ENCODE results near the gene OXGR1. TPM values are rescaled to one million over a fixed set of nuclear protein-coding genes. Genes with fewer than 3 reads are reported as not detected.

The OXGR1 gene
- total RNA-seq (2011; cell fraction: chromatin; rRNA removed; ENCODE audit: low replicate concordance) = not detected in 2 replicates
- not detected in 2 replicates for total RNA-seq (2011; cell fraction: nucleolus; rRNA removed)
- total RNA-seq (2011; cell fraction: nucleoplasm; rRNA removed) = not detected in 2 replicates
- total RNA-seq (2014; rRNA removed) = not detected in 2 replicates
- not detected in 2 replicates for total RNA-seq (2014; rRNA removed; fragmentation: Illumina TruSeq; extraction: Trizol)
- total RNA-seq (2015; rRNA removed; fragmentation: Illumina TruSeq; extraction: Trizol) = not detected in 2 replicates
- not detected in 2 replicates for total RNA-seq (2021)
- polyA plus RNA-seq (2011; rRNA removed) = not detected in 2 replicates
- polyA plus RNA-seq (2011; cell fraction: cytosol; rRNA removed) = not detected in 2 replicates
- not detected in 2 replicates for polyA plus RNA-seq (2011; cell fraction: nucleus; rRNA removed)
- not detected in 2 replicates for polyA plus RNA-seq (2012)
- polyA plus RNA-seq (2014; fragmentation: Illumina TruSeq; extraction: Trizol) = not detected in 2 replicates
- polyA plus RNA-seq (2014; fragmentation: Nextera tagmentation; extraction: Ambion mirVana) = under 1 TPM in 1 of 2 experiments, not detected in 1; 0.03 TPM
- polyA plus RNA-seq (2014; rRNA removed) = not detected in 2 replicates
- polyA minus RNA-seq (2011; rRNA and poly(A)+ RNA removed) = not detected in 2 replicates
- polyA minus RNA-seq (2011; cell fraction: cytosol; rRNA and poly(A)+ RNA removed) = not detected in 2 replicates
- polyA minus RNA-seq (2011; cell fraction: nucleus; rRNA and poly(A)+ RNA removed) = not detected in 2 replicates
- percentile 9 among the genes with signal in this experiment for Bru-seq, nascent RNA
- BruChase-seq, experiment 1, labeled RNA remaining after a 2-hour chase = not detected
- BruChase-seq, experiment 2, labeled RNA remaining after a 6-hour chase = percentile 10 among the genes with signal in this experiment
- long read RNA-seq, experiment 1 = 0 reads
- long read RNA-seq, experiment 2 = 0 reads
- long read RNA-seq, experiment 3 = 0 reads

- DNase-seq (ENCODE audit: extremely low read depth in 1 of 4, low spot score in 3 of 4) = peak; percentile 4 to 7 (median 4)
- no peaks in the 10 kb centered on the region for H3K9me3 ChIP-seq (replicated peaks; ENCODE audit: control insufficient read depth, insufficient read depth, low read depth, low read length)
- BruUV-seq (replicated peaks) = no TSS peak
- ATAC-seq = peak; percentile 77
- peaks cover 0 to 7% of the 10 kb centered on the region in 2 experiments; a peak in 1 of 5 replicates for H3K4me1 ChIP-seq (replicated peaks in 1 of 2; ENCODE audit: control insufficient read depth in 2 of 2, insufficient read depth in 2 of 2, low read length in 2 of 2)
- no peaks in the 10 kb centered on the region for H3K36me3 ChIP-seq (ENCODE audit: control insufficient read depth, insufficient read depth, low read length)
- H4K20me1 ChIP-seq (replicated peaks; ENCODE audit: control insufficient read depth, insufficient read depth, low read length) = no peaks in the 10 kb centered on the region
- POLR2A ChIA-PET = interaction anchor here (0.8 kb wide), 1 partner anchor 1161 kb away, joined by 3 read pairs; no protein-coding TSS in a partner anchor
- in situ Hi-C loops (cut with MboI) = no loop called here
- H3K27me3 ChIP-seq (ENCODE audit: control insufficient read depth in 2 of 2, insufficient read depth in 2 of 2, low read length in 2 of 2) = peaks cover 2 to 20% of the 10 kb centered on the region in 2 experiments; a peak in 3 of 5 replicates
- no peak within 1 kb of the TSS for H3K27ac ChIP-seq (ENCODE audit: extremely low read depth, low read depth, low read length)
- H3K79me2 ChIP-seq (ENCODE audit: control insufficient read depth, insufficient read depth, low read length) = no peaks in the 10 kb centered on the region
- TF ChIP-seq RBFOX2 (IDR thresholded peaks at IDR 0.05; ENCODE audit: low read depth, low read length) = no peak
- no peak for TF ChIP-seq ATF6 (CRISPR knock-in tag; IDR thresholded peaks at IDR 0.05)
- 0 out of 2 replicates have a peak, but pooled peaks have one; percentile 14 for TF ChIP-seq L3MBTL2 (IDR thresholded peaks at IDR 0.05)
- TF ChIP-seq NRF1 (conservative IDR thresholded peaks at IDR 0.05 in 1 of 2, IDR thresholded peaks at IDR 0.05 in 1 of 2) = peak; percentile 55 to 60; a peak in 3 of 4 replicates
- peak within 1 kb of the TSS; percentile 41 for H3K4me2 ChIP-seq (ENCODE audit: insufficient read depth, low read length)
- no peak within 1 kb of the TSS; a peak in 1 of 4 replicates for H3K9ac ChIP-seq (ENCODE audit: insufficient read depth in 1 of 2, low read depth in 2 of 2, low read length in 2 of 2)
- WGBS (ENCODE audit: insufficient coverage, low coverage, missing lambda C conversion rate) = 5% methylated on average over 10 of the region's 52 CpGs
- FAIRE-seq = no peak
- peak within 1 kb of the TSS; percentile 59 for H2AFZ ChIP-seq (ENCODE audit: low read depth, low read length)
- peak within 1 kb of the TSS; percentile 8; the same call in 1 of the 2 replicates for H3K4me3 ChIP-seq
- H3K9me1 ChIP-seq (ENCODE audit: control insufficient read depth, insufficient read depth, low read length) = no peaks in the 10 kb centered on the region
- CTCF ChIA-PET (ENCODE audit: low intra/inter-chr PET ratio) = no interaction called here
- intact Hi-C loops (cut with micrococcal nuclease) = no loop called here
Observed at GRCh38 chr13:96994017-96994857, at the start of gene OXGR1. TSS of gene OXGR1 (minus strand) at chr13:96994476. CDS start at chr13:96987759, 6,717 bp downstream.

All from K562 (cell line).